CD4-positive, alpha-beta T cell treated with Interleukin-2 at 100 ng/mL for 4 hours (primary cell): ENCODE results near the gene RBM17.
A peak's percentile ranks its signal among the peaks of the same experiment; 100 is the strongest.
"Not testable (repeated sequence)": the region's sequence is repeated elsewhere in the genome, so short reads cannot be mapped to it uniquely, and the experiment has no call there.

Experiments used
- DNase-seq: peaks from one replicate; pipeline ENCODE4 v3.0.0-alpha.2; 2020; ENCODE audit warnings: low spot score

Gene RBM17

DNA sequence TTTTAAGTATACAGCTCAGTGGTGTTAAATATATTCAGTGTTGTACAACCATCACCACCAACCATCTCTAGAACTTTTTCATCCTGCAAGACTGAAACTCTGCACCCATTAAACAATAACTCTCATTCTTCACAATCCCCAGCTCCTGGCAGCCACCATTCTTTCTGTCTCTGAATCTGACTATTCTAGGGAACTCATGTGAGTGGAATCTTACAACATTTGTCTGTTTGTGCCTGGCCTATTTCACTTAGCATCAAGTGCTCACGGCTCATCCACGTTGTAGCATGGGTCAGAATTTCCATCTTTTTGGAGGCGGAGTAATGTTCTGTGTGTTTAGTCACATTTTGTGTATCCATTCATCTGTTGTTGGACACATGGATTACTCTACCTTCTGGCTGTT is 73.1 kb downstream of the RBM17 start:
- no peak for DNase-seq

DNA sequence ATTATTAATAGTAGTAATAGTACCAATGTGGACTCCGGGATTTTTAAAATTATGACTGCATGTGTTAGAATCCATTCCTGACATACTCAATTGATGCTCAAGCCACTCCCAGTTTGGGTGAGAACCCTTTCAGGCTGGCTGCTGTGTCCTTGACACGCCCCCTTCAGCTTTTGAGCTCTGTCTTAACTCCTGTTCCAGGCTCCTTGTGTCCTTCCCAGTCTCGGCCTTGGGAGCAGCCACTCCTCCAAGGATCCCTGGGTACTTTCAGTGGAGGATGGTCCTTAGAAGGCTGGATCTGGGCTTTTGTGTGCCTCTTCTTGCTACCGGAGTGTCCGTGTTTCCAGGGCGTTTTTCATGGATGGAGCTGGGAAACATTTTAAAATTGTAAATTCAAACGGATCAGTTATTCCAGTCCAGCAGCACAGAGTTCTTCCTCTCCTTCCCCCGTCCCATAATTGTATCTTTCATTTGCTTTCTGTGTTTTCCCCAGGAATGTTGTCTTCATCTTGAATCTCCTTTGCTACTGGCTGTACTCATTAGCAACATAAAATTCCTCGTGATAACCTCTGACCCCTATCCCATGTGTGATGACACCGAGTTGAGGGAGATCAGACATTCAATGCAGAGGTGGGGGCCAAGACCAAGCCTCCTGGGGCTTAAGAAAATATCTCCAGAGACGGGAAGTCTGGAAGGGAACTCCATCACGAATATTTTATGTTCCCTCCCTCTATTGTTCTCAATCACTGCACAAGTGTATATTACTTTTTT is 73.9 kb downstream of the RBM17 start:
- no peak for DNase-seq

DNA sequence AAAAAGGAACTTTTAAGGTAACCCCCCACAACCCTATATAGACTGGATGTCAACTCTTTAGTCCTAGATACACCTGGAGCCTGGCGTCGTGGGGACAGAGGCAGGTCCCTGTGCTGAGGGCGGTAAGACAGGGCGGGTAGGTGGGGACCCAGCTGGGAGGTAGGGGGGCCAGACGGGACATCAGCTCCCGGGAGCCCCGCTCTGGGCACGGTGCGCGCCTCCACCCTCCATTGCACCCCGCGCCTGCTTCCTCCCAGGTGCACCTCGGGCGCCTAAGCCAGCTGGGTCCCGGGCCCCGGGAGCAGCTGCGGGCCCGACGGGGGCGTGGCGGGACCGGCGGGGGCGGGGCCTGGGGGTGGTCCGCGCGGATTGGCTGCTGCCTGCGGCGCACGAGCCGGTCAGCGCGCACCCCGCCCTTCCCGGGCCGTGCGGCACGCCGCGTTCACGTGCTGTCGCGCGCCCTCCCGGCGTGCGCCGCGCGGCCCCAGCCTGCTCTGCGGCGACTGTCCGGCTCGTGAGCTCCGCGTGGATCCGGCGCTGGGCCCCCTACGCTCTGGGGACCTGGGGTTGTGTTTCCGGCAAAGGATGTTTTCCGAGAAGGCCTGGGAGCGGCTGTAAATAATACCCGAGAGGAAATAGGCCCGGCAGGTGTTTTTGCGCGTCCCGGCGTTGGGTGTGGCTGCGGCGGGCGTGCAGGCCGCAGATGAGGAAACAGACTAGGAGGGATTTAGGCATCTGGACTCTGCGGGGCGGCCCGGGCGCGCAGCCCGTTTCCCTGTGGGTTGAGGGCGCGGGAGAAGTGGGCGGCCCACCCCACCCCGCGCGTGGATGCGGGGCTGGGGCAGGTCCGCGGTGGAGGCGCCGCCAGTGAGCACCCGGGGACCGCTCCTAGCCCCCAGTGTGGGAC is 74.8 kb downstream of the RBM17 start:
- DNase-seq: peak; percentile 90

DNA sequence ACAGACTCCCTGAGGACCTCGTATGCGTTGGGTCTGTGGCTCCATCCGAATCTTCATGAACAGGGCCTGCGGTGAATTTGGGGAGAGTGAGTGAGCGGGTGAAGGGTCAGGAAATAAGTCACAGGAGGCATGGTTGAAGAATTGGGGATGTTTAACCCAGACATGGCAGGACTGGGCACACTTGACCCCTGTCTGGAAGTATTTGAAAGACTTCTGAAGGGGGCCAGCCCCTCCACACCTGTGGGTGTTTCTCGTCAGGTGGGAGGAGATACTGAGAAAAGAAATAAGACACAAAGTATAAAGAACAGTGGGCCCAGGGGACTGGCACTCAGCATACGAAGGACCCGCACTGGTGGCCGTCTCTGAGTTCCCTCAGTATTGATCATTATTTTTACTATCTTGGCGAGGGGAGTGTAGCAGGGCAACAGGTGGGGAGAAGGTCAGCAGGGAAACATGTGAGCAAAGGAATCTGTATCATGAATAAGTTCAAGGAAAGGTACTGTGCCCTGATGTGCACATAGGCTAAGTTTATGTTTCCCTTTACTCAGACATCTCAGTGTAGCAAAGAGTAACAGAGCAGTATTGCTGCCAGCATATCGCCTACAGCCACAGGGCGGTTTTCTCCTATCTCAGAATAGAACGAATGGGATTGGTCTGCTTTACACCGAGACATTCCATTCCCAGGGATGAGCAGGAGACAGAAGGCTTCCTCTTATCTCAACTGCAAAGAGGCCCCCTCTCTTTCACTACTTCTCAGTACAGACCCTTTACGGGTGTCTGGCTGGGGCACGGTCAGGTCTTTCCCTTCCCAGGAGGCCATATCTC is 75.6 kb downstream of the RBM17 start:
- no peak for DNase-seq

DNA sequence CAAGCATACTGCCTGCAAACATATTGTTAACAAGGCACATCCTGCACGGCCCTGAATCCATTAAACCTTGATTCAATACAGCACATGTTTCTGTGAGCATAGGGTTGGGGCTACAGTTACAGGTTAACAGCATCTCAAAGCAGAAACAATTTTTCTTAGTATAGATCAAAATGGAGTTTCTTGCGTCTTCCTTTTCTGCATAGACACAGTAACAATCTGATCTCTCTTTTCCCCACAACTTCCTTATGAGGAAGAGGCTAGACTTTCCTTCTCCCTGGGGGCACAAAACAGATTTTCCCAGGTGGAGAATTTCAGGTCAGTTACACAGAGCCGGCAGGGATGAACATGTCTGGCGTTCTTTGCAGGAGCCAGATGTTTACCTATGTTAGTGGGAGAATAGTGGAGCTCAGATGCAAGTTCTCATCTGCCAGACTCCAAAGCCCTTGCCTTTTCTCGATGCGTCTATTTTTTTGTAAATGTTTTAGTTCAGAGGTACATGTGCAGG is 76.4 kb downstream of the RBM17 start:
- DNase-seq: no peak

DNA sequence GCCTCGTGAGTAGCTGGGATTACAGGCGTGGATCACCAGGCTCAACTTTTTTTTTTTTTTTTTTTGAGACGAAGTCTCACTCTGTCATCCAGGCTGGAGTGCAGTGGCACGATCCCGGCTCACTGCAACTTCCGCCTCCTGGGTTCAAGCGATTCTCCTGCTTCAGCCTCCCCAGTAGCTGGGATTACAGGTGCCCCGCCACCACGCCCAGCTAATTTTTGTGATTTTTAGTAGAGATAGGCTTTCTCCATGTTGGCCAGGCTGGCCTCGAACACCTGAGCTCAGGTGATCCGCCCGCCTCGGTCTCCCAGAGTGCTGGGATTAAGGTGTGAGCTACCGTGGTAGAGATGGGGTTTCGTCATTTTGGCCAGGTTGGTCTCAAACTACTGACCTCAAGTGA is 77.1 kb downstream of the RBM17 start:
- not testable (repeated sequence) for DNase-seq
